ES-I3 (cell line): ENCODE results near the gene TRMT2A.

Experiments
- H3K36me3 ChIP-seq: 2 replicates; pipeline ENCODE4 v1.6.1; 2013; ENCODE audit warnings: mild to moderate bottlenecking, low read length, control low read depth, moderate library complexity; ENCODE audit not compliant: insufficient read depth
- H3K4me1 ChIP-seq: 2 replicates; pipeline ENCODE4 v1.6.1; 2013; ENCODE audit warnings: mild to moderate bottlenecking, control low read depth, low read length; ENCODE audit not compliant: insufficient read depth
- H3K9ac ChIP-seq: 2 replicates; pipeline ENCODE4 v1.6.1; 2013; ENCODE audit warnings: low read depth, mild to moderate bottlenecking, low read length, moderate library complexity
- H3K9me3 ChIP-seq: 2 replicates; pipeline ENCODE4 v1.6.1; 2013; ENCODE audit warnings: mild to moderate bottlenecking, low read length, moderate library complexity; ENCODE audit not compliant: control insufficient read depth, insufficient read depth

TRMT2A gene

DNA sequence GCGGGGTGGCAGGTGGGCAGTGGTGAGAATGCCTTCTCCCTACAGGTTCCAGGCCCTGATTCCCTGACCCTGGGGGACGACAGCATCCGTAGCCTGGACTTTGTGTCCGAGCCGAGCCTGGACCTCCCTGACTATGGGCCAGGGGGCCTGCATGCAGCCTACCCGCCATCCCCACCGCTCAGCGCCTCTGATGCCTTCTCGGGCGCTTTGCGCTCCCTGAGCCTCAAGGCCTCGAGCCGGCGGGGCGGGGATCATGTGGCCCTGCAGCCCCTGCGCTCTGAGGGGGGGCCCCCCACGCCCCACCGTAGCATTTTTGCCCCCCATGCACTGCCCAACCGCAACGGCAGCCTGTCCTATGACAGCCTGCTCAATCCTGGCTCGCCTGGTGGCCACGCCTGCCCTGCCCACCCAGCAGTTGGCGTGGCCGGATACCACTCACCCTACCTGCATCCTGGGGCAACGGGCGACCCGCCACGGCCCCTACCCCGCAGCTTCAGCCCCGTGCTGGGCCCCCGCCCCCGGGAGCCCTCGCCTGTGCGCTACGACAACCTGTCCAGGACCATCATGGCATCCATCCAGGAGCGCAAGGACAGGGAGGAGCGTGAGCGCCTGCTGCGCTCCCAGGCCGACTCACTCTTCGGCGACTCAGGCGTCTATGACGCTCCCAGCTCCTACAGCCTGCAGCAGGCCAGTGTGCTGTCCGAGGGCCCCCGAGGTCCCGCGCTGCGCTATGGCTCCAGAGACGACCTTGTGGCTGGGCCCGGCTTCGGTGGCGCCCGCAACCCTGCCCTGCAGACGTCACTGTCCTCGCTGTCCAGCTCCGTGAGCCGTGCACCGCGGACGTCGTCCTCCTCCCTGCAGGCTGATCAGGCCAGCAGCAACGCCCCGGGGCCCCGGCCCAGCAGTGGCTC, 25.9 kb upstream of the TRMT2A start:
- Histone ChIP-seq H3K9ac (no peak overlapping the region), H3K9me3 (no peaks in the 10 kb centered on the region), H3K4me1 (no peaks in the 10 kb centered on the region), H3K36me3 (no peaks in the 10 kb centered on the region)

GRCh38 chr22:20141186-20142077, 24.4 kb upstream of the TRMT2A start:
- no peaks in the 10 kb centered on the region for H3K36me3 ChIP-seq
- no peaks in the 10 kb centered on the region for H3K9me3 ChIP-seq
- H3K9ac ChIP-seq = no peak overlapping the region
- no peaks in the 10 kb centered on the region; the same call in 1 of the 2 replicates for H3K4me1 ChIP-seq

DNA sequence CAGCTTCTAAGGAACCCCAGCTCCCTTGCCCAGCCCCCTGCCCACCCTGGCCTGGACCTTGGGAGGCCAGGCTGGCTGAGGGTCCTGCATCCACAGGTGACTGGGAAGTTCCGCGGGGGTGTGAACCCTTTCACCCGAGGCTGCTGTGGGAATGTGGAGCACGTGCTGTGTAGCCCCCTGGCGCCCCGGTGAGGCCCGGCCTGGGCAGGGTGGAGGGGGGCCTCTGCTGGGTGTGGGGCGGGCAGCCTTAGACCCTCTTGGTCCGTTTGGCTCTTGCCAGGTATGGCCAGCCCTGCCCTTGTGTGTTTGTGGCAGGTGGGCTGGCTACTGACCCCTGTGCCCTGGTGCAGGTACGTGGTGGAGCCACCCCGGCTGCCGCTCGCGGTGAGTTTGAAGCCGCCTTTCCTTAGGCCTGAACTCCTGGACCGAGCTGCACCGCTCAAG, 23.5 kb upstream of the TRMT2A start:
- no peaks in the 10 kb centered on the region for H3K9me3 ChIP-seq
- no peak overlapping the region for H3K9ac ChIP-seq
- no peaks in the 10 kb centered on the region; the same call in 1 of the 2 replicates for H3K4me1 ChIP-seq
- H3K36me3 ChIP-seq = no peaks in the 10 kb centered on the region

DNA sequence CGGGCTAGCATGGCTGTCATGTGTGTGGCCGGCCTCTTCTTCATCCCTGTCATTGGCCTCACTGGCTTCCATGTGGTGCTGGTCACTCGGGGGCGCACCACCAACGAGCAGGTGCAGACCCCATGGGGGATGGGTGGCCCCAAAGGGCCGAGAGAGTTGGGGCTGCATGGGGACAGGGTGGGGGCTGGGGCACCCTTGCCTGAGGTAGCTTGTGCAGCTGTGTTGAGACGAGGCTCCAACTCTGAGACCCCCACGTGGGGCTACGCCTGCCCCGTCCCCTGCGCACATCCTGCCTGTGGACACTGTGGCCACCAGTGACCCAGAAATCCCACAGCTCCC, 23.1 kb upstream of the TRMT2A start:
- Histone ChIP-seq H3K9ac (no peak overlapping the region), H3K36me3 (no peaks in the 10 kb centered on the region), H3K9me3 (no peaks in the 10 kb centered on the region), H3K4me1 (no peaks in the 10 kb centered on the region; the same call in 1 of the 2 replicates)

DNA sequence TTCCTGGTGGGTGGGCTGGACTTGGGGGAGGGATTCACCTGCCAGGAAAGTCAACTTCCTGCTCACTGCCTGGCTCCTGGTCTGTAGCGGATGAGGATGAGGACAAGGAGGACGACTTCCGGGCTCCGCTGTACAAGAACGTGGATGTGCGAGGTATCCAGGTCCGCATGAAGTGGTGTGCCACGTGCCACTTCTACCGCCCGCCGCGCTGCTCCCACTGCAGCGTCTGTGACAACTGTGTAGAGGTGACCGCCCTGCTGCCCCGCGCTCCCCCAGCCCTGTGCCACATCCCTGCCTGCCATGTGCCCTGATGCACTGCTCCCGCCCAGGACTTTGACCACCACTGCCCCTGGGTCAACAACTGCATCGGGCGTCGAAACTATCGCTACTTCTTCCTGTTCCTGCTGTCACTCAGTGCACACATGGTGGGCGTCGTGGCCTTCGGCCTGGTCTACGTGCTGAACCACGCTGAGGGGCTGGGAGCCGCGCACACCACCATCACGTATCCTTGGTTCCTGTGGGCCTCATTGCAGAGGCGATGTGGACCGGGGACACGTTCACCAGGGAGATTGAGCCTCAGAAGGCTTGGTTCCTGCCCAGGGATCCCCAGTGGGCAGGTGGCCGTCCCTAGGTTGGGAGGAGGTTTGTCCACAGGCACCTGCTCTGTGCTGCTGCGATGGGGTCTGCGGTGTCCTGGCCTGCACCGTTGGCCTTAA, 22.5 kb upstream of the TRMT2A start:
- H3K9ac ChIP-seq = no peak overlapping the region

DNA sequence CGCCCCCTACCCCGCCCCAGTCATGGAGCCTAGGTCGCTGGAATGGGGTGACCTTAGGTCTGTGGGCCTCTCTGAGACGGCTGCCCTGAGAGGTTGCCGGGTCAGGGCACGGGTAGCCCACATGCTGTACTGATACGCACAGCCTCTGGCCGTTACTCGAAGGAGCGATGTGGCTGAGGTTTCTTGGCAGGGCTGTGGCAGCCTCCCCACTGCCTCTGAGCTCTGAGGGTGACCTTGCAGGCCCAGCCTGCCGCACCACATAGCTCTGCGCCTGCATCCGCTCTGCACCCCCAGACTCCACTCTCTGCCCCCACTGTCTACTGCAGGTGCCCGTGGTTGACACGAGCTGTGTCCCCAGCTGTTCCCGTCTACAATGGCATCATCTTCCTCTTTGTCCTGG, 21.8 kb upstream of the TRMT2A start:
- Histone ChIP-seq H3K9ac (no peak overlapping the region), H3K9me3 (no peaks in the 10 kb centered on the region), H3K4me1 (no peaks in the 10 kb centered on the region; the same call in 1 of the 2 replicates), H3K36me3 (no peaks in the 10 kb centered on the region)

More for the DNA sequence above, 22.5 kb upstream of the TRMT2A start:
- H3K4me1 ChIP-seq = no peaks in the 10 kb centered on the region; the same call in 1 of the 2 replicates
- H3K36me3 ChIP-seq = no peaks in the 10 kb centered on the region
- H3K9me3 ChIP-seq = no peaks in the 10 kb centered on the region

DNA sequence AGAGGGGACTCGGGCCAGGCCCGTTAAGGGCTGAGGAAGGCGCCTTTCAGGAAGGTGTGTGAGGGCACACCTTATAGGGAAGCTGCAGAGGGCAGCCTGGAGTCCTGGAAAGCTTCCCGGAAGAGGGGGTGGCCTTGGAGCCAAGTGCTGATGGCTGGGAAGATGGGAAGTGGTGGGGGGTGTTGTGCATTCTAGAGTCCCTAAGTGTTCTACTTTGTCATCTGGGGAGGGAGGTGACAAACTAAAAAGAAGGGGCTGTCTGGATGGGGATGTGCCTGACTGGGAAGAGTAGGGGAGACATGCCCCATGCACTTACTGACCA, 21.4 kb upstream of the TRMT2A start:
- Histone ChIP-seq H3K9ac (no peak overlapping the region), H3K36me3 (no peaks in the 10 kb centered on the region), H3K9me3 (no peaks in the 10 kb centered on the region), H3K4me1 (no peaks in the 10 kb centered on the region; the same call in 1 of the 2 replicates)

GRCh38 chr22:20137671-20138416, 20.8 kb upstream of the TRMT2A start:
- H3K36me3 ChIP-seq = no peaks in the 10 kb centered on the region
- no peak overlapping the region for H3K9ac ChIP-seq
- no peaks in the 10 kb centered on the region for H3K9me3 ChIP-seq
- no peaks in the 10 kb centered on the region; the same call in 1 of the 2 replicates for H3K4me1 ChIP-seq

- Histone ChIP-seq H3K36me3 (no peaks in the 10 kb centered on the region), H3K9ac (no peak overlapping the region), H3K4me1 (no peaks in the 10 kb centered on the region; the same call in 1 of the 2 replicates), H3K9me3 (no peaks in the 10 kb centered on the region)
Observed at GRCh38 chr22:20137113-20137512, 20.1 kb upstream of the TRMT2A start.

GRCh38 chr22:20136603-20136873, 19.5 kb upstream of the TRMT2A start:
- Histone ChIP-seq H3K36me3 (no peaks in the 10 kb centered on the region), H3K9me3 (no peaks in the 10 kb centered on the region), H3K9ac (no peak overlapping the region), H3K4me1 (no peaks in the 10 kb centered on the region; the same call in 1 of the 2 replicates)

DNA sequence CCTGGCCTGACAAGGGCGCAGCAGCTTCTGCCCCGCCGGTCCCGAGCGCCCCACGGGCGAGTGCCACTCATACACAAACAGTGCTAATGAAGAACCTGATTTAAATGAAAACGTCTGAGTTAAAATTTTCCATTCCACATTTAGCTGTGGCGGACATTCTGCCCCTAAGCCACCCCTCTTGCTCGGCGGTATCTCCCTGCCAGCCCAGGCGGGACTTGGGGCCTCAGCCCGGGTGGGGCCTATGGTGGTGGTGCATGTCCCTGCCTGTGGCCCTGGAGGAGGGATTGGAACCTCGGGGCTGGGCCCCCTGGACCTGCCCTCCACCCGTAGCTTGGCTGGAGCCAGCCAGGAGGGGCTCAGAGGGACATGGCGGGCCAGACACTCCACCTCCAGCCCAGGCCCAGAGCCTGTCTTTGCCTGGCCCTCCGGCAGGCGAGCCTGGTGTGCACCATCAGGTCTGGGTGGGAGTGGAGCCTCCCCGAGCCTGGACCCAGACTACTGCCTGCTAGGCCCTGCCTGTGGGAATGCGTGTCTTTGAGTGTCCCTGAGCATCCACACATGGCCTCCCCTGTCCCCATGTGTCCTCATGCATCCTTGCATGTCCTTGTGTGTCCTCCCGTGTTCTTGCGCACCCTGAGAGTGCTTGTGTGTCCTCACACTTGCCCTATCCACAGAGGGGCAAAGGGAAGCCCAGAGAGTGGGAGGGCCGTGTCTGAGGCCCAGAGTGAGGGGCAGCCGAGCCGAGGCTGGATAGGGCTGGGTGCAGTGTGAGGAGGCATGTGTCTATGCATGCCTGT, 19.0 kb upstream of the TRMT2A start:
- Histone ChIP-seq H3K9ac (no peak overlapping the region), H3K4me1 (no peaks in the 10 kb centered on the region; the same call in 1 of the 2 replicates), H3K36me3 (no peaks in the 10 kb centered on the region), H3K9me3 (no peaks in the 10 kb centered on the region)

DNA sequence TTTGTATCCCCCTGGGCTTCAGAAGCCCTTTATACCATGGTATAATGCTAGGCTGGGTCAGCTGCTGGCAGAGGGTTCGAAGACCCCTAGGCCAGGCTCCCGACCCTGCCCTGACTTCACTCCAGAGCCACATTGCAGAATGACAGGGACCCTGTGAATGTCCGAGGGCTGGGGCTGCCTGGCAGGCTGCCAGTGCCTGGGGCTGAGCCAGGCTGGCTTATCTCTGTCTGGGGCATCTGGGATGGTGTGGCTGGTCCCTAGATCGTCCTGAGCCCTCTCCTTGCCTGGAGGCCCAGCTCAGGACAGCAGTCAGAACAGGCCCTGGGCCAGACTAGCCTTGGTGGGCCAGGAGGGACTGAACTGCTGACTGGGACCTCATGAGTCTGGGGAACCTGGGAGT, 18.2 kb upstream of the TRMT2A start:
- Histone ChIP-seq H3K36me3 (no peaks in the 10 kb centered on the region), H3K9ac (no peak overlapping the region), H3K9me3 (no peaks in the 10 kb centered on the region), H3K4me1 (no peaks in the 10 kb centered on the region; the same call in 1 of the 2 replicates)

DNA sequence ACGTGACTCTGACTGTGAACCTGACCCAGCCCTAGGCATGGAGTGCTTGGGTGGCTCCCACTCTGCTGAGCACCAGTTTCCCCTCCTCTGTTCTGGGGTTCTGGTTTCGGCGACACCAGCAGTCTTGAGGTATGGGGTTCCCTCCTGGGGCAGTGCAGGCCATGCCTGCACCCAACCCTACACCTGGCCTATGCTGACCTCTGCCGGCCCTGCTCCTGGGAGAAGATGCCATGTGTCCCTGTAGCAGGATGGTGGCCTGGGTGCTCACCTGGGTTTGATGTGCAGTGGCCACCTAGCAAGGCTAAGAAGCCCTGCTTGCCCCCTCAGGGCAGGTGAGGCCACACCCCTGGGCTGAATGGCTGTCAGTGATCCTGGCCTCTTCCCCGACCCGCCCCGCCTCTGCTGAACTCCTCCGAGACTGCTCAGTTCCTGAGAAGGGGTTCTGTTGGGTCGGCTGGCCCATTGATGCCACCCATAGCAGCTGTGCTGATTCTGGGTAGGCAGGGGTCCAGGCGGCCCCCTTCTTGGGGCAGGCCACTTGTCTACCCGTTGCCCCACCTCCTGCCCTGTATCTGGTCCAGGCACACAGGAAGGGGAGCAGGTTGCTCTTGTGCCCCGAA, 17.0 kb upstream of the TRMT2A start:
- H3K9ac ChIP-seq = no peak overlapping the region
- no peaks in the 10 kb centered on the region for H3K9me3 ChIP-seq
- no peaks in the 10 kb centered on the region for H3K36me3 ChIP-seq
- H3K4me1 ChIP-seq = no peaks in the 10 kb centered on the region; the same call in 1 of the 2 replicates
